ENCODE results near the gene POLQ. TPM values are rescaled to one million over a fixed set of nuclear protein-coding genes. Genes with fewer than 3 reads are reported as not detected.
"Not testable (repeated sequence)": the region's sequence is repeated elsewhere in the genome, so short reads cannot be mapped to it uniquely, and the experiment has no call there.

The POLQ gene
- total RNA-seq, 1 donor from 2014 or later, result 5.7 TPM

GRCh38 chr3:121399820-121400219 lies 146.0 kb downstream of the POLQ start:
- H3K4me3 ChIP-seq (ENCODE audit: low read length in 3 of 3), result no peak overlapping the region
- no peaks in the 10 kb centered on the region for H3K36me3 ChIP-seq (ENCODE audit: control insufficient read depth in 3 of 3, insufficient read depth in 3 of 3, low read length in 3 of 3)
- no peaks in the 10 kb centered on the region for H3K9me3 ChIP-seq (ENCODE audit: control insufficient read depth in 3 of 3, low read length in 3 of 3)
- no peak overlapping the region for H3K9ac ChIP-seq (ENCODE audit: low read depth in 1 of 3, low read length in 3 of 3)
- no peaks in the 10 kb centered on the region for H3K27me3 ChIP-seq (ENCODE audit: control insufficient read depth in 3 of 3, insufficient read depth in 3 of 3, low read length in 3 of 3)
- no peaks in the 10 kb centered on the region for H3K4me1 ChIP-seq (ENCODE audit: control insufficient read depth in 3 of 3, insufficient read depth in 3 of 3, low read length in 3 of 3)
- H3K27ac ChIP-seq (ENCODE audit: low read depth, low read length), result no peak overlapping the region

- not testable (repeated sequence) for H3K27me3 ChIP-seq (ENCODE audit: control insufficient read depth in 3 of 3, insufficient read depth in 3 of 3, low read length in 3 of 3); H3K4me1 ChIP-seq (ENCODE audit: control insufficient read depth in 3 of 3, insufficient read depth in 3 of 3, low read length in 3 of 3)
These were observed 147.7 kb downstream of the POLQ start for GRCh38 chr3:121398051-121398450.

GRCh38 chr3:121395967-121396366 lies 149.8 kb downstream of the POLQ start:
- not testable (repeated sequence) for H3K27ac ChIP-seq (ENCODE audit: low read depth, low read length); H3K36me3 ChIP-seq (ENCODE audit: control insufficient read depth in 3 of 3, insufficient read depth in 3 of 3, low read length in 3 of 3); H3K9me3 ChIP-seq (ENCODE audit: control insufficient read depth in 3 of 3, low read length in 3 of 3); H3K4me1 ChIP-seq (ENCODE audit: control insufficient read depth in 3 of 3, insufficient read depth in 3 of 3, low read length in 3 of 3); H3K4me3 ChIP-seq (ENCODE audit: low read length in 3 of 3); H3K27me3 ChIP-seq (ENCODE audit: control insufficient read depth in 3 of 3, insufficient read depth in 3 of 3, low read length in 3 of 3); H3K9ac ChIP-seq (ENCODE audit: low read depth in 1 of 3, low read length in 3 of 3)

More at GRCh38 chr3:121398051-121398450, 147.7 kb downstream of the POLQ start:
- H3K9ac ChIP-seq (ENCODE audit: low read depth in 1 of 3, low read length in 3 of 3); H3K4me3 ChIP-seq (ENCODE audit: low read length in 3 of 3); H3K27ac ChIP-seq (ENCODE audit: low read depth, low read length); H3K9me3 ChIP-seq (ENCODE audit: control insufficient read depth in 3 of 3, low read length in 3 of 3); H3K36me3 ChIP-seq (ENCODE audit: control insufficient read depth in 3 of 3, insufficient read depth in 3 of 3, low read length in 3 of 3): not testable (repeated sequence)

GRCh38 chr3:121388308-121388707 lies 157.5 kb downstream of the POLQ start:
- not testable (repeated sequence) for H3K27ac ChIP-seq (ENCODE audit: low read depth, low read length); H3K4me3 ChIP-seq (ENCODE audit: low read length in 3 of 3); H3K4me1 ChIP-seq (ENCODE audit: control insufficient read depth in 3 of 3, insufficient read depth in 3 of 3, low read length in 3 of 3); H3K27me3 ChIP-seq (ENCODE audit: control insufficient read depth in 3 of 3, insufficient read depth in 3 of 3, low read length in 3 of 3); H3K36me3 ChIP-seq (ENCODE audit: control insufficient read depth in 3 of 3, insufficient read depth in 3 of 3, low read length in 3 of 3); H3K9me3 ChIP-seq (ENCODE audit: control insufficient read depth in 3 of 3, low read length in 3 of 3); H3K9ac ChIP-seq (ENCODE audit: low read depth in 1 of 3, low read length in 3 of 3)

Other genes starting within 250 kb of the POLQ start
- gene ARGFX, start 22.0 kb upstream of the POLQ start, total RNA-seq, result not detected
- gene FBXO40, start 47.4 kb upstream of the POLQ start, total RNA-seq, result 4.2 TPM
- 9.4 TPM for gene HCLS1, start 114.9 kb upstream of the POLQ start, total RNA-seq
- 20.4 TPM for gene GOLGB1, start 203.8 kb upstream of the POLQ start, total RNA-seq